ENCODE measurements around the gene ICAM1. TPM values are rescaled to one million over a fixed set of nuclear protein-coding genes. Genes with fewer than 3 reads are reported as not detected.
"Not testable (repeated sequence)": the region's sequence is repeated elsewhere in the genome, so short reads cannot be mapped to it uniquely, and the experiment has no call there.

The ICAM1 gene
- polyA plus RNA-seq, 12 donors: 5.8 to 20.7 (median 7.8) TPM; not detected in 1

- DNase-seq: no peak
Observed at GRCh38 chr19:10271543-10272086, 695 bp downstream of the ICAM1 start.

GRCh38 chr19:10274589-10274988 is 3.7 kb downstream of the ICAM1 start:
- DNase-seq: no peak

- DNase-seq: no peak
Observed at GRCh38 chr19:10277795-10278589, 7.1 kb downstream of the ICAM1 start.

- no peak for DNase-seq
Observed at GRCh38 chr19:10278935-10279334, 8.0 kb downstream of the ICAM1 start.

- DNase-seq: no peak
Observed at GRCh38 chr19:10279737-10280442, 9.0 kb downstream of the ICAM1 start.

DNA sequence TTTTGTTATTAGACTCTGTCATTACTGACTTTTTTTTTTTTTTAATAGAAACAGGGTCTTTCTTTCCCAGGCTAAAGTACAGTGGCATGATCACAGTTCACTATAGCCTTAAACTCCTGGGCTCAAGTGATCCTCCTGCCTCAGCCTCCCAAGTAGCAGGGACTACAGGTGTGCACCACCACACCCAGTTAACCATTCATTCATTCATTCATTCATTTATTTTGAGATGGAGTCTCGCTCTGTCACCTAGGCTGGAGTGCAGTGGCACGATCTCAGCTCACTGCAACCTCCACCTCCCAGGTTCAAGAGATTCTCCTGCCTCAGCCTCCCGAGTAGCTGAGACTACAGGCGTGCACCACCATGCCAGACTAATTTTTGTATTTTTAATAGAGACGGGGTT is 11.1 kb downstream of the ICAM1 start:
- DNase-seq: not testable (repeated sequence)

- DNase-seq: no peak
Observed at GRCh38 chr19:10283301-10284064, 12.6 kb downstream of the ICAM1 start.

- no peak for DNase-seq
Observed at GRCh38 chr19:10284065-10284959, 13.4 kb downstream of the ICAM1 start.

GRCh38 chr19:10284960-10285278 is 14.0 kb downstream of the ICAM1 start:
- DNase-seq: no peak

DNA sequence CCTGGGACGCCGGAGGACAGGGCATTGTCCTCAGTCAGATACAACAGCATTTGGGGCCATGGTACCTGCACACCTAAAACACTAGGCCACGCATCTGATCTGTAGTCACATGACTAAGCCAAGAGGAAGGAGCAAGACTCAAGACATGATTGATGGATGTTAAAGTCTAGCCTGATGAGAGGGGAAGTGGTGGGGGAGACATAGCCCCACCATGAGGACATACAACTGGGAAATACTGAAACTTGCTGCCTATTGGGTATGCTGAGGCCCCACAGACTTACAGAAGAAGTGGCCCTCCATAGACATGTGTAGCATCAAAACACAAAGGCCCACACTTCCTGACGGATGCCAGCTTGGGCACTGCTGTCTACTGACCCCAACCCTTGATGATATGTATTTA is 14.5 kb downstream of the ICAM1 start:
- no peak for DNase-seq

- DNase-seq: no peak
Observed at GRCh38 chr19:10286803-10287737, 16.1 kb downstream of the ICAM1 start, which contains the start of gene ICAM4. ICAM4 (plus strand) TSS chr19:10286955; CDS start chr19:10287013, 58 bp downstream.

DNA sequence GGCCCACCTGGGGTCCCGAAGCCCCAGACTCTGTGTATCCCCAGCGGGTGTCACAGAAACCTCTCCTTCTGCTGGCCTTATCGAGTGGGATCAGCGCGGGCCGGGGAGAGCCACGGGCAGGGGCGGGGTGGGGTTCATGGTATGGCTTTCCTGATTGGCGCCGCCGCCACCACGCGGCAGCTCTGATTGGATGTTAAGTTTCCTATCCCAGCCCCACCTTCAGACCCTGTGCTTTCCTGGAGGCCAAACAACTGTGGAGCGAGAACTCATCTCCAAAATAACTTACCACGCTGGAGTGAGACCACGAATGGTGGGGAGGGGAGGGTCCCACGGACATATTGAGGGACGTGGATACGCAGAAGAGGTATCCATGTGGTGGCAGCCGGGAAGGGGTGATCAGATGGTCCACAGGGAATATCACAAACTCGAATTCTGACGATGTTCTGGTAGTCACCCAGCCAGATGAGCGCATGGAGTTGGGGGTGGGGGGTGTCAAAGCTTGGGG is 17.8 kb downstream of the ICAM1 start:
- no peak for DNase-seq

DNA sequence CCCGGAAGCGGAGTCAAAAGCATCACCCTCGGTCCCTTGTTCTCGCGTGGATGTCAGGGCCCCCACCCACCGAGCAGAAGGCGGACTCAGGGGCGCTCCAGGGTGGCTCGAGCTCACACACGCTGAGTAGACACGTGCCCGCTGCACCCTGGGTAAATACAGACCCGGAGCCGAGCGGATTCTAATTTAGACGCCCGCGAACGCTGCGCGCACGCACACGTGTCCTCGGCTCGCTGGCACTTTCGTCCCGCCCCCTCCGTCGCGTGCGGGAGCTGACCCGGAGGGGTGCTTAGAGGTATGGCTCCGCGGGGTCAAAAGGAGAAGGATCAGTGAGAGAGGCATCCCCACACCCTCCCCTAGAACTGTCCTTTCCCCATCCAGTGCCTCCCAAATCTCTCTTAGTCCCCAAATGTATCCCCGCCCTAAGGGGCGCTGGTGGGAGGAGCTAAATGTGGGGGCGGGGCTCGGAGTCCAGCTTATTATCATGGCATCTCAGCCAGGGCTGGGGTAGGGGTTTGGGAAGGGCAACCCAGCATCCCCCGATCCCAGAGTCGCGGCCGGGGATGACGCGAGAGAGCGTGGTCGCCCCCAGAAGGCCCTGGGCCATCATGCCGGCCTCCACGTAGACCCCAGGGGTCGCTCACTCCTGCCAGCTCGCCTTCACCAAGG is 18.4 kb downstream of the ICAM1 start:
- DNase-seq: no peak

DNA sequence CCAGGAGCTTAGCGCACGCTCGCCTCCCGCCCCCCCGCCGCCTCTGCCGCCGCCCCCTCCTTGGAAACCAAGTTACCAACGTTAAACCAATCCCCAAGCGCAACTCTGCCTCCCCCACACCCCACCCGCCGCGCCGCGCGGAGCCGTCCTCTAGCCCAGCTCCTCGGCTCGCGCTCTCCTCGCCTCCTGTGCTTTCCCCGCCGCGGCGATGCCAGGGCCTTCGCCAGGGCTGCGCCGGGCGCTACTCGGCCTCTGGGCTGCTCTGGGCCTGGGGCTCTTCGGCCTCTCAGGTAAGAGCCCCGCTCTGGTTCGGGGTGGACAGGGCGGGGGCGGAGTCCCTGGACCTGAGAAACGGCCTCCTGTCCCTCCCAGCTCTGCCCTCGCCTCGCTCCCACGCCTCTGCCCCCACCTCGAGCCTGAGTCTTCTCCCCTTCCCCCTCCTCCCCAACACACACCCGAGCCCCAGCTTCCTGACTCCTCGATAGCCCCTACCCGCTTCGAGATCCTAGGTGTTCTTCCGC is 19.0 kb downstream of the ICAM1 start, which contains the start of gene ICAM5:
Gene ICAM5 (plus strand): TSS at position 117 of the 521 bp plus-strand sequence. CDS start 92 bp downstream, at position 209.
- DNase-seq: no peak

GRCh38 chr19:10290357-10290875 is 19.5 kb downstream of the ICAM1 start:
- no peak for DNase-seq

DNA sequence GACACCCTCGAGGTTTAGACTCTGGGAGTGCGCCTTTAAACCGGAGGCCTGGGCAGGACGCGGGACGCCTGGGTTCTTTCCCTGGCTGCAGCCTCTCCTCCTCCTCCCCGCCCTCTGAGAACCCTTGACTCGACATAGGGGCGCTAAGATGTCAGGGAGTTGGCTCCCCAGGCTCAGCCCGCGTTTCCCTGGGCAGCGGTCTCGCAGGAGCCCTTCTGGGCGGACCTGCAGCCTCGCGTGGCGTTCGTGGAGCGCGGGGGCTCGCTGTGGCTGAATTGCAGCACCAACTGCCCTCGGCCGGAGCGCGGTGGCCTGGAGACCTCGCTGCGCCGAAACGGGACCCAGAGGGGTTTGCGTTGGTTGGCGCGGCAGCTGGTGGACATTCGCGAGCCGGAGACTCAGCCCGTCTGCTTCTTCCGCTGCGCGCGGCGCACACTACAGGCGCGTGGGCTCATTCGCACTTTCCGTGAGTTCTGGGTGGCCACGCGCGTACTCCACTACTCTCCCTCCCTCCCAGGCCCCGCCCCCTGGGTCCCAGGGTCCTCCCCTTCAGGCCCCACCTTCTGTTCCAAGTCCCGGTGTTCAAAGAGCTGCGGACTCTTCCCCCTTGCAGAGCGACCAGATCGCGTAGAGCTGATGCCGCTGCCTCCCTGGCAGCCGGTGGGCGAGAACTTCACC is 20.1 kb downstream of the ICAM1 start:
- no peak for DNase-seq

GRCh38 chr19:10291554-10292205 is 20.8 kb downstream of the ICAM1 start:
- DNase-seq: no peak
